ENCODE data around the gene TK1.

The TK1 gene

GRCh38 chr17:78175643-78175981 is 11.2 kb downstream of the TK1 start:
- no peak for DNase-seq

- no peak for DNase-seq
Observed at GRCh38 chr17:78174870-78175642, 11.8 kb downstream of the TK1 start.

- DNase-seq = no peak
Observed at GRCh38 chr17:78174346-78174869, 12.4 kb downstream of the TK1 start.

- DNase-seq = no peak
Observed at GRCh38 chr17:78173097-78173715, 13.6 kb downstream of the TK1 start.

- DNase-seq = peak; percentile 74
Observed at GRCh38 chr17:78172249-78173051, 14.4 kb downstream of the TK1 start.

- DNase-seq = peak; percentile 42
Observed at GRCh38 chr17:78171591-78172248, 15.1 kb downstream of the TK1 start.

- no peak for DNase-seq
Observed at GRCh38 chr17:78170692-78171590, 15.9 kb downstream of the TK1 start.

GRCh38 chr17:78168903-78169793 is 17.7 kb downstream of the TK1 start:
- DNase-seq = no peak

- DNase-seq = peak; percentile 91
Observed at GRCh38 chr17:78168242-78168902, 18.5 kb downstream of the TK1 start, which contains the start of gene SYNGR2. Gene SYNGR2, plus strand, starts transcription at chr17:78168581. Its CDS starts 36 bp downstream, at chr17:78168617.

GRCh38 chr17:78166416-78166815 is 20.4 kb downstream of the TK1 start:
- DNase-seq = no peak

GRCh38 chr17:78164748-78165607 is 21.9 kb downstream of the TK1 start:
- DNase-seq = no peak

- no peak for DNase-seq
Observed at GRCh38 chr17:78163881-78164747, 22.7 kb downstream of the TK1 start.

GRCh38 chr17:78159575-78160158 is 27.2 kb downstream of the TK1 start:
- peak; percentile 86 for DNase-seq

GRCh38 chr17:78154903-78155811 is 31.7 kb downstream of the TK1 start:
- peak; percentile 66 for DNase-seq

GRCh38 chr17:78151514-78152008 is 35.3 kb downstream of the TK1 start:
- DNase-seq = no peak

- DNase-seq = no peak
Observed at GRCh38 chr17:78148286-78149016, 38.4 kb downstream of the TK1 start.
